NCI-H460 (cell line): ENCODE results near the gene ZBTB46. TPM values are rescaled to one million over a fixed set of nuclear protein-coding genes. Genes with fewer than 3 reads are reported as not detected.
"Not testable (repeated sequence)": the region's sequence is repeated elsewhere in the genome, so short reads cannot be mapped to it uniquely, and the experiment has no call there.

Source experiments
- DNase-seq: peaks from one replicate; pipeline ENCODE4 v3.0.0-alpha.2; 2016; ENCODE audit warnings: low read depth; ENCODE audit errors: extremely low read depth
- total RNA-seq: library from RNA; depleted of rRNA; stranded (reverse); fragments of >200 nt; shearing (Covaris generic); gene quantifications from 2 replicates; pipeline ENCODE4 v1.2.3, GENCODE V29; 2014

The ZBTB46 gene
- total RNA-seq, 1 experiment from 2014 or later: 0.30 TPM

DNA sequence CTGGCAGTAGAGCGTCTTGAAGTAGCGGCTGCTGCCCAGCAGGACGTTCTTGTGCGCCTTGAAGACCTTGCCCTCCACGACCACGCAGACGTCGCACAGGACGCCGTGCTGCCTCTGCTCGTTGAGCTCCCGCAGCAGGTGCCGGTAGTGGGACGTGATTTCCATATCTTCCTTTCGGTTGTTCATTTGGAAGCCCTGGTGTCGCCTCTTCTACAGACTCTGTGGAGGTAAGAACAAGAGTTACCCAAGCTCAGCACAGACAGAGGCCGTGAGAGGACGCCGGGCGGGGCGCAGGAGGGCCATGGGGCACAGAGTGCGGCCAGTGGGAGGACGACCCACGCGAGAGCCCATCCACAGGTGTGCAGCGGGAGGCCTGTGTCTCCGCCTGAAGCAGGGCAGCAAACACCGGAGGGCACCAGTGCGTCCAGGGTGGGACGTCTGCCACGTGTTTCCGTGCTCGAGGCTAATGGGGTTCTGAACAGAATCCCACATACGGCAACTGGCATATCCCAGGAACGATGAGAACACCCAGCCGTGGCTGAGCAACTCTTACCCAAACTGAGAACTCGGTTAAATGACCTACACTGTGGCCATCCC lies 40.4 kb downstream of the ZBTB46 start:
- DNase-seq: no peak

DNA sequence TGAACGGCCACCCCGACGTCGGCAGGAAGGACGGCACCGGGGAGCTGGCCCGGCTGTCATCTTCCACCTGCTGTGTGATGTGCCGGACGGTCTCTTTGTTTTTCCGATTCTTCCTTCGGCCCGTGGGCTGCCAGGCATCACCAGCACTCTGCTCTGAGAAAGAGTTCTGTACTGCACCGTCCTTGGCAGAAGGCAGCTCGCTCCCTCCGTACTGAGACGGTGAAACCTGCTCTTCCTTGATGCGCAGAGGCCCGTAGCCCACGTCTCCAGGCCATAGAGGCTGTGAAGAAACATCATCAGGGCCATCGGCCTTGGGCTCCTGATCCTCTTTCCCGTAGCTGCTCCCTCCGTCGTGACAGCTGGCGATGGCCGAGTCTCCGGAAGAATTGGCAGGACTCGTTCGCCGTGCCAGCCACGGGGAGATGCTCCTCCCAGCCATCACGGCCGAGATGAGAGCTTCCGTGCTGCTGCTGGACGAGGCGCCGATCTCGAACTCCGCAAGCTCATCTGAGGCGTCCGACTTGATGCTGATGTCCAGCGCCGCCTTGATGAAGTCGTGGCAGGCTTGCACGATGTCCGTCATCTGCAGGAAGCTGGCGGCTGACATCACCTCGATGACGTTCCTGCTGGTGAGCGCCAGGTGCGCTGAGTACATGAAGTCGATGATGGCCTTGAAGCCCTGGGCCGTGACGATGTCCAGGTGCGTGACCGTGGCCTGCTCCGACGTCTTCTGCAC lies 41.1 kb downstream of the ZBTB46 start:
- DNase-seq: no peak

DNA sequence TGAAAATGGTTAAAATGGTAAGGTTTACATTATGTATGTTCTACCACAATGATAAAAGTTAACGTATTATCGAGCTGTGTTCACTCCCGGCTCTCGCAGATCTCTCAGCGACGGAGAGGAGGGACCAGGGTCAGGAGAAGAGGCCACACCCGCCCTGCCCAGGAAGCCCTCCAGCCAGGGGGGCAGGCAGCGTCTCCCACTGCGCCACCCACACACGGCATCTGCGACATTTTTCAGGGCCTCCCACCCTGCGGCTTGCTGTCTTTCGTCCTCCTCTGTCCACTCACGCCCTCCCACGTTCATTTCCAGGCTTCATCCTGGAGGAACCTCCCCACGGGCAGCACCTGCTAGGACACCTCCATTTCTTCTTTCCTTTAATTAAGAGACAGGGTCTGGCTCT lies 43.3 kb downstream of the ZBTB46 start:
- DNase-seq: no peak

DNA sequence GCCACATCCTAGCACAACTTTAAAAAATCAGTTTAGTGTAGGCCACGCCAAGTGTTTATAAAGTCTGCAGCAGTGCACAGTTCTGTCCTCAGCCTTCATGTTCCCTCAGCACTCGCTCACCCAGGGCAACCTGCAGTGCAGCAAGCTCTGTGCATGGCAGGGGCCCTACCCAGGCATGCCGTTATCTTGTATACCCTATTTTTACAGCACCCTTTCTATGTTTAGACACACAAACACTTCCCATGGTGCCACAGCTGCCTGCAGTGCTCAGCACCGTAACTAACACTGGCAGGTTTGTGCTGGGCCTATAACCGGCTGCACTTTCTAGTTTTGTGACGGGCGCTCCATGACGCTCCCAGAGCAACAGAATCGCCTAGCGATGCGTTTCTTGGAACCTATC lies 43.8 kb downstream of the ZBTB46 start:
- DNase-seq: no peak

DNA sequence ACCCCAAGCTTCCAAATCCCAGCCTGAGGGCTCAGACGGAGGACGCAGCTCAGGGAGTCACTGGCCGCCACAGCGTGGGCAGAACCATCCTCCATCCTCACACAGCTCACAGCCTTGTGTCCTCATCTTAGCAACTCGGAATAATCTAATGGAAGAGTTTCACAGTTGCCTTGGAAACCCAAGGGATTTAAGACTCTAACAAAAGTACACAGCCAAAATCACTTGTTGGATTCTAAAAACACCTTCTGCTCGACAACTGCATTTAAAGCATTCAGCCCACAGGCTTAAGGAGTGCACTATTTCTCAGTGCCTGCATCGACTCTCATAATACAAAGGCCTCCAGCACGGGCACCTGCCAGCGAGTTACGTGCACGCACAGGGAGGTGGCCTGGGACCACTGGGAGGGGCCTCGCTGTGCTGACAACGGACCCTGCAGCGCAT lies 45.4 kb downstream of the ZBTB46 start:
- no peak for DNase-seq

DNA sequence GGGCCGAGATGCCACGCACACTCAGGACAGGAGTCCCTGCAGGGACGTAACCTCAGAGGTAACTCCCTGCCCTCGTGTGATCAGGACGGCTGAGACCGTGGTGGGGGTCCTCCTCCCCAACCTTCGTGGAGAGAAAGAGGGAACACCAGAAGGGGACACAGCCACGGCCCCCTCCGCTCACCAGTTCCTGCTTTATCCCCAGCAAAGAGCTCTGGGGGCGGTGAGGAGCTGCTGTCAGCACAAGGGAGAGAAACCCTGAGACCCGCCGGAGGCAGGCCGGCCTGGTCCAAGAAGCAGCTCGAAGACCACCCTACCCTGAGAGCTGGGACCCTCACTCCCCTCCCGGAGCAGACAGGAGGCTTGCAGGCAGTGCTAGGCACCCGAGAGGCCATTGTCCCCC lies 47.1 kb downstream of the ZBTB46 start:
- DNase-seq: no peak

DNA sequence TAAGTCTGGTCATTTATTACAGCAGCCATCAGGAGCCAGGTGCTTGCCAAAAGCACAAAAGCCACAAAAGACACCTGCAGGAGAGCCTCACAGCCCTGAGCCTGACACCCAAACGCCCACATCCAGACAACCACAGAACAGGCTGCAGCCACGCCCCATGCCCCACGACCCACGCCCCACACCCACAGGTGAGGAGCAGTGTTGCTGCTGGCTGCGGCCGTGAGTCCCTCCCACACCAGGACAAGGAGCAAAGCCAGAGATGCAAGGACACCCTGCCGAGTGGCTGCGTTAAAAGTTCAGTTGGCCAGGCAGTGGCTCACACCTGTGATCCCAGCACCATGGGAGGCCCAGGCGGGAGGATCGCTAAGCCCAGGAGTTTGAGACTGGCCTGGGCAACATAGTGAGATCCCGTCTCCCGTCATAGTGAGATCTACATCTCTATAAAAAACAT lies 48.5 kb downstream of the ZBTB46 start:
- DNase-seq: no peak

DNA sequence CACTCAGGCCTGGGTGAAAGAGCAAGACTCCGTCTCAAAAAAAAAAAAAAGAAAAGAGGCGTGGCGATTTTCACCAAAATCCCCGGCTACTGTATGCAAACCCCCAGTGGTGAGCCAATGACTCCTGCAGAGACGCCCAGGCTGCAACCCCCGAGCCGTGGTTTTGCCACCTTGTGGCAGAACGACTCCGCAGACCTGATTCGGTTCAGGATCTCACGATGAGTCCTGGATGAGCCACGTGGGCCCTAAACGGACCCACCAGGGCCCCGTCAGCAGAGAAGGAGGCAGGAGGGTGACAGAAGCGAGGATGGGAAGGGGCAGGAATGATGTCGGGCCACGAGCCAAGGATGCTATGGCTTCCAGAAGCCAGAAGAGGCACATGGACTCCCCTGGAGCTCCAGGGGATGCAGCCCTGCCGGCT lies 49.0 kb downstream of the ZBTB46 start:
- DNase-seq: no peak

DNA sequence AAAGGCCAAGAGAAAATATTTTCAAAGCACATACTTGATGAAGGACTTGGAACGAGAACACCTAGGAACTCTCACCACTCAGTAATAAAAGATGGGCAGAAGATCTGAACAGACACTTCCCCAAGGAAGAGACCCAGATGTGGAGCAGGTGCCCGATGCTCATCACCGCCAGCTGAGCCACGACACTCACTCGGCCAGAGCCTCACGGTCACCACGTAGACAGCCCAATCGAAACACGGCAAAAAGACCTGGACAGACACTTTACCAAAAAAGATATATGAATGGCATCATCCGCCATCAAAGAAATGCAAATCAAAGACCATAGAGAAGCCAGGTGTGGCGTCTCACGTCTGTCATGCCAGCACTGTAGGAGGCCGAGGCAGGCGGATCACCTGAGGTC lies 49.9 kb downstream of the ZBTB46 start:
- no peak for DNase-seq

DNA sequence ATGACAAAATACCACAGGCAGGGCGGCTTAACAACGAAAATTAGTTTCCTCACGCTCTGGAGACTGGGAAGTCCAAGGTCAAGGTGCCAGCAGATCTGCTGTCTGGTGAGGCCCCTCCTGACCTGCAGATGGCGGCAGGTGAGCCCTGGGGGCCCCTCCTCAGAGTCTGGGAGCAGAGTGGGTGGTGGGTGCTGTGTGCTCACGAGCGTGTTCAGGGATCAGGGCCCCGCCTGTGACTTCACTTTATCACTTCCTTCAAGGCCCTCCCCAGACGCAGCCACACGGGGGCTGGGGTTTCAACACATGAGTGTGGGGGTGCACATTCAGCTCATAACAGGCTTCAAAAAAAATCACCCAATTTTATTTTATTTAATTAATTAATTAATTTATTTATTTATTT lies 52.2 kb downstream of the ZBTB46 start:
- DNase-seq: no peak

DNA sequence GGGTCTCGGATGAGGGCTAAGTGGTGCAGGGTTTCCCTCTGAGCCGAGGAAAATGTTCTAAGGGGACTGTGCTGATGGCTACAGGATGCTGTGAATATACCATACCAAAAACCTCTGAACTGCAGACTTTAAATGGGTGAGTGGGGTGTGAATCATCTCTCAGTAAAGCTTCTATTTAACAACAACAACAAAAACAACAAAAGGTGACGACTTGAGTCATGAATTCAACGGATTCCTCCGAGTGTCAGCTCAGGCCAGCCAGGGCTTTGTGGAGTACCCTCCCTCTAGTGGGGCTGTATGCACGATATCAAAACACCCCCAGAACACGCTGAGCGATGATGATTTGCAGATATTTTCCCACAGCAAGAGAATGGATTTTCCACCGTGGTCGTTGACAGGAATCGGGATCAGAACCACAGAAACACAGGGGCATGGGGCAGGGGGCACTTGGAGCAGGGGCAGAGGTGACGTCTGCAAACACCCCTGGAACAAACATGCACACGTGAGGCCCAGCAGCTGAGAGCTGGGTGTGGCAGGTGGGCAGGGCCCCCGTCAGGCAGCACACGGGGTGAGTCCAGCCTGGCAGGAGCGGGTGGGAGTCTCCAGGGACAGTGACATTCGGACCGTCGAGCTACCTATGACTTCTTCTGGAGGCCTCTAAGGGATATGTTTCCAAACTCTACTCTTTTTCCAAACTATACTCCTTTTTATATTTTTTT lies 52.9 kb downstream of the ZBTB46 start:
- peak; percentile 38 for DNase-seq

DNA sequence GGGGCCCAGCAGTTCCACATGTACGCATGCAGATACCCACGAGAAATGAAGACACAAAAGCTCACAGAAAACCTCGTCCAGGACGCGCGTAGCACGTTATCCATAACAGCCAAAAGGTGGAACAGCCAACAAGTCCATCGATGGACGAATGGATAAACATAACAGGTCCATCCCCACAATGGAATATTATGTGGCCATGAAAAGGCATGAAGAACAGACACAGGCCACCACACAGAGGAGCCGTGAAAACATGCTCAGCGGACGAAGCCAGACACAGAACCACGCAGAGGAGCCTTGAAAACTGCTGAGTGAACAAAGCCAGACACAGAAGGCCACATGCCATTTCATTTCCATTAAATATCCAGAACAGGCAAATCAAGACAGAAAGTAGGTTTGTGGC lies 53.5 kb downstream of the ZBTB46 start:
- no peak for DNase-seq

DNA sequence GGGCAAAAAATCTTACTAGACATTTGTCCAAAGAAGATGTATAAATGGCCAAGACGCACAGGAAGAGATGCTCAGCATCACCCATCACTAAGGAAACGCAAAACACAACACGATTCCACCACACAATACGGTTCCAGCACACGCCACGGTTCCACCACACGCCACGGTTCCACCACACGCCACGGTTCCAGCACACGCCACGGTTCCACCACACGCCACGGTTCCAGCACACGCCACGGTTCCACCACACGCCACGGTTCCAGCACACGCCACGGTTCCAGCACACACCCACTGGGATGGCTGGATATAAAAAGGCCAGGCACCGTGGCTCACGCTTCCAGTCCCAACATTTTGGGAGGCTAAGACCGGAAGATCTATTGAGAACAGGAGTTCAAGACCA lies 54.2 kb downstream of the ZBTB46 start:
- DNase-seq: not testable (repeated sequence)

DNA sequence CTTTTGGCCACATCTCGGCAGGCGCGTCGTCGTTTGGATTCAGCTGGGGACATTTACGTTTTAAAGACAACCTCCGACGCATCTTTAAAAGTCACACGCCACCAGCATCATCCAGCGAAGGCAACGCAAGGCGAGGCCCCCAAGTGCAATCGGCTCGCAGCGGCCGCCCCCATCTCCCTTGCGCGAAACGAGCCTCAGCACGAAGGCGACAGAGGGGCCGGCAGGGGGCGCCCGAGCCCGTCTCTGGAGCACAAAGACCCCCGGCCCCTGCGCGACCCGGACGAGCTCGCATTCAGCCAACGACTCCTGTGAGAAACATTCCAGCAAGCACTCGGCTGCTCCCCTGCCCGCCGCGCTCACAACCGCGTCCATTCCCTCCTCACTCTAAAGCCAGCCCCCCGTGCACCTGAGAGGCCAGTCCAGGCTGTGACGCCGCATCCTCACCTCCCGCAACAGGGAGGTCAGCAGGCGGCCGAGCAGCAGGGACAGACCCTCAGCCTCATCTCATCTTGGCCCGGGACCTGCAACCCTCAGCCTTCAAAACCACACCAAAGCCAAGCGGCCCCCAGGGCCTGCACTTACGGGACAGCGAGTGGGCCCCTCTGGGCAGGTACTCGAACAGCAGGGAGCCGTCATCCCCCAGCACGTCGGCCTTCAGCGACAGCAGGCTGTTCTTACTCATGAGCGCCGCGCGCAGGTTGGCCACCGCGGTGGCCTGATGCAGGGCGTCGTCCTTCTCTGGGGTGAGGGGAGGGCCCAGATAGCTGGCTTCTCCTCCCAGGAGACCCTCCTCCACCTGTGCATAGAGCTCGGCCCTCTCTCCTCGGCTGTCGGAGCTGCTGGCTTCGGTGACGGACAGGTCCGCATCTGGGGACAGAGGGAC lies 55.7 kb downstream of the ZBTB46 start:
- peak; percentile 23 for DNase-seq

DNA sequence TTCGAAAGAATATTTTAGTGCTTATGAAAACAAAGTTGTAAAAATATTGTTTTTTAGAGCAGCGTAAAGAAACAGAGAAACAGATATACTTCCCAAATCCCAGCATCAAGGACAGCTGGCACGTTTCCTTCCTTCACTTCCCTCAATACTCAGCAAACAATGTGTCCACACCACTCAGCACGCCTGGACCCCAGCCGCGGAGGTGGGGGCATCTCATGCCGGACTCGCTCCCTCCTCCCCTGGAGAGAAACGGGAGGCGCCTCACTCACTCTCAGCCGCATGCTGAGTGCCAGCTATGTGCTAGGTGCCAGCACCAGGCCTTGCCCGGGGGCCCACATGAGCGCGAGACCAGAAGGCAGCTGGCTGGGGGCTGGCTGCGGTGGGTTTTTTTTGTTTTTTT lies 56.8 kb downstream of the ZBTB46 start:
- DNase-seq: no peak

DNA sequence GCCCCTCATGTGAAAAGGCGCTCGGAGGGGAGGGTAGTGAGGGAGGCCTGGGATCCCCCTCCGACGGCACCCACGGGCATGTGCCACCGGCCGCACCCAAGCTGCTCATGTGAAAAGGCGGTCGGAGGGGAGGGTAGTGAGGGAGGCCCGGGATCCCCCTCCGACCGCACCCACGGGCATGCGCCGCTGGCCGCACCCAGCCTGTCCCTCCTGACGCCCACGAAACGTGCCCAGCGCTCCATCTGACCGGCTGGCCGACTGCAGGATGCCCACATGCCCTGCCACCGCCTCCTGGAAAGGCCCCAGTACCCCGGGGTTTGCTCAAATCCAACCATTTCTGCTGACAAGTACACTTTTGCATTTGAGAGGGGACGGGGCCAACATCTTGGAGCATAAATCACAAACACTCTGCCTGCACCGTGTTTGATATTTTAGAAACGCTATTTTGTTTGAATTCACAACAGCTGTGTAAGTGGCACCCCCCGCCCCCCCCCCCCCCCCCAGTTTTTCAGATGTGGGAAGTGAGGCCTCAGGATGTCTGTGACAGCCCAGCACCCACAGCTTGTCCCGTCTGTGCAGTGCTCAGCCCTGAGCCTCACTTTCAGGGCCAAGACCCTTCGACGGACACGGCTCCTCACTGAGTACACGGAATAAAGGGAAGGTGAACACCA lies 57.4 kb downstream of the ZBTB46 start:
- DNase-seq: no peak

DNA sequence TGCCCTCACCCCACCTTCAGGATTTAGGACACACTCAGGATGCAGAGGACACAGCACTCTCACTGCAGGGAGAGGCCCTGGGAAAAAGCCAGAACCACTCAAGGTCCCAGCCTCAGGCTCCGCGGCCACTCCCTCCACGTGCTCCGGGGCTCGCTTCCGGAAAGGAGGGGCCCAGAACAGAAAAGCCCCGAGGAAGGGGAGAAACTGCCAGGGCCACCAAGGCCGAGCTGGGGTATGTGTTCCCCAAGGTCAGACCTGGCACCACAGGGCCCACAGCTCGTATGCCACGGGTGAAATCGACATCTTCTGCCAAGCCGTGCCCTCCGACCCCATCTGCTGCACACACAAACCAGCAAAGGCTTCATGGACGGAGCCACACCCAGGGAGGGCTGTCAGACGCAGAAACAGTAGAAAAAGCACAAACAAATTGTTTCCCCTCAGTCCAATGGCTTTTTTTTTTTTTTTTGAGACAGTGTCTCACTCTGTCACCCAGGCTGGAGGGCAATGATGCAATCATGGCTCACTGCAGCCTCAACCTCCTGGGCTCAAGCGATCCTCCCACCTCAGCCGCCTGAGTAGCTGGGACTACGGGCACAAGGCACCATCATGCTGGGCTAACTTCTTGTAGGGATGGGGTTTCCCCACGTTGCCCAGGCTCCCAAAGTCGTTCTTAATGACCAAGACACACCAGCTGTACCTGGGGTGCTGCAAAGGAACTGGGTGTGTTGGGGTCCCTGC lies 58.1 kb downstream of the ZBTB46 start:
- no peak for DNase-seq

DNA sequence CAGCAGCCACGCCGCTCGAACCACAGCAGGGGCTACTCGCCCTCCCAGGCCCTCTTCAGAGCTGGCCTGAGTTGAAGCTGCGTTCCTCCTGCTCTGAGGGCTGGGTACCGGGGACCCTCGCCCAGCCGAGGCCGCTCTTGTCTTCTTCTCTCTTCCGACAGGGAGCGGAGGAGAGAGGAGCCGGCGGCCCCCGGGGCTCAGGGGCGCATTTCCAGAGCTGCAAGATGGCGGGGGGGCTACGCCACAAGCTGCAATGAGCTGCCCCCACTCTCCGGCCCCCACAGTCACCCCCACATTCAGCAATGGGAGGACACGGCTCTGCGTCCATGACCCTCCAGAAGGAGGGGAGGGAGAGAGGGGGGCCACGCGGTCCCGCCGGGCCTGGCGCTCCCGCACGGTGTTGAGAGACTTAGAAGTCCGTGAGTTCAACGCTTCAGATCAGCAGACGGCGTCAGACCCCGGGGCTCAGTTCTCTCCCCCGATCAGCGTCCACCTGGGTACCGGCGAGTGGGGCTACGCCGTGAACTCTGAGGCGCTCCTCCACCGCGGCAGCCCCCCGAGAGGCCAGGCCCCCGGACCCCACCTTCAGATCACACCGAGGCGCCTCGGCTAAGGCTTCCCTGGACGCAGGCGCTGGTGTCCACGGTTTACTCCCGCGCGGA lies 59.9 kb downstream of the ZBTB46 start:
- no peak for DNase-seq

DNA sequence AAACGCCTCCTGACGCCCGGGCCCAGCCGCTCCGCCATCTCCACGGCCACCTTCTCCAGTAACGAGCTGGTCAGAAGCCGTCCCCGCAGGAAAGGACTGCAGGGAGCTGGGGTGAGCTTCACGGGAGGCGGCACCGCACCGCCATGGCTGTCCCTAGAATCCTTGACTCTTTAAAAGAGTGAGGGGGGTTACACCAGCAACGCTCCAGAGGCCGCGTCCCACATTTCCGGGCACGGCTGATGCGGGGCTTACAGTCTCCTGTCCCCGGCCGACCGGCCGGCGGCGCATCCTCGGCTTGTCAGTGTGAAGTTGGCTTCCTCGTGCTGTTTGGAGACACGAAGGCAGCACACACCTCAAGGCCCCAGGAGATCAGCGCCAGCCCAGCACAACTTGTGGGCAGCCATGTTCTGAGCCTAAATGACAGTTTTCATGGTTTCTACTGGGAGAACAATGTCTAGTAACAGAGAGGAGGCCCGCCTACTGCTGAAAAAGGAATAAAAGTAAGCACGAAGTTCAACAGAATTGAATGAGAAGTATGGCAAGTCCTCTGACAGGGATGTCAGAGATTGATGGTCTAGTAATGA lies 61.1 kb downstream of the ZBTB46 start:
- no peak for DNase-seq
